Measurements from ENCODE around the gene LTB4R2.
A peak's percentile ranks its signal among the peaks of the same experiment; 100 is the strongest.

The LTB4R2 gene

GRCh38 chr14:24309538-24310264 lies at the start of gene LTB4R2:
Gene LTB4R2 (plus strand): TSS chr14:24310140. CDS start chr14:24310665, 525 bp downstream.
- DNase-seq (ENCODE audit: low read depth), result no peak

GRCh38 chr14:24260780-24261157 lies 49.2 kb upstream of the LTB4R2 start:
- DNase-seq (ENCODE audit: low read depth), result no peak

GRCh38 chr14:24261256-24261968 lies 48.5 kb upstream of the LTB4R2 start:
- no peak for DNase-seq (ENCODE audit: low read depth)

GRCh38 chr14:24261969-24262327 lies 48.0 kb upstream of the LTB4R2 start:
- DNase-seq (ENCODE audit: low read depth), result no peak

- no peak for DNase-seq (ENCODE audit: low read depth)
Observed at GRCh38 chr14:24262821-24263733, 46.9 kb upstream of the LTB4R2 start, which contains the start of gene TGM1. Gene TGM1 (minus strand): TSS chr14:24263177. CDS start chr14:24262352, 825 bp downstream.

- DNase-seq (ENCODE audit: low read depth), result no peak
Observed at GRCh38 chr14:24263848-24264247, 46.1 kb upstream of the LTB4R2 start.

- DNase-seq (ENCODE audit: low read depth), result no peak
Observed at GRCh38 chr14:24264298-24264697, 45.6 kb upstream of the LTB4R2 start.

GRCh38 chr14:24266344-24267244 lies 43.3 kb upstream of the LTB4R2 start:
- no peak for DNase-seq (ENCODE audit: low read depth)

GRCh38 chr14:24267516-24267915 lies 42.4 kb upstream of the LTB4R2 start:
- no peak for DNase-seq (ENCODE audit: low read depth)

GRCh38 chr14:24268225-24268624 lies 41.7 kb upstream of the LTB4R2 start:
- DNase-seq (ENCODE audit: low read depth), result no peak

- no peak for DNase-seq (ENCODE audit: low read depth)
Observed at GRCh38 chr14:24269368-24269767, 40.6 kb upstream of the LTB4R2 start.

GRCh38 chr14:24269910-24270536 lies 39.9 kb upstream of the LTB4R2 start:
- no peak for DNase-seq (ENCODE audit: low read depth)

GRCh38 chr14:24270537-24271133 lies 39.3 kb upstream of the LTB4R2 start:
- no peak for DNase-seq (ENCODE audit: low read depth)

- peak; percentile 91 for DNase-seq (ENCODE audit: low read depth)
Observed at GRCh38 chr14:24271134-24271833, 38.7 kb upstream of the LTB4R2 start, which contains the start of gene RABGGTA. Gene RABGGTA (minus strand): TSS chr14:24271597. CDS start chr14:24271115, 482 bp downstream.

- DNase-seq (ENCODE audit: low read depth), result no peak
Observed at GRCh38 chr14:24271834-24272263, 38.1 kb upstream of the LTB4R2 start.

GRCh38 chr14:24272467-24272866 lies 37.5 kb upstream of the LTB4R2 start:
- no peak for DNase-seq (ENCODE audit: low read depth)

- DNase-seq (ENCODE audit: low read depth), result no peak
Observed at GRCh38 chr14:24273422-24273998, 36.4 kb upstream of the LTB4R2 start.

GRCh38 chr14:24274101-24274543 lies 35.8 kb upstream of the LTB4R2 start:
- DNase-seq (ENCODE audit: low read depth), result peak; percentile 7

- no peak for DNase-seq (ENCODE audit: low read depth)
Observed at GRCh38 chr14:24277071-24277470, 32.9 kb upstream of the LTB4R2 start.
